GM12878 (cell line): Measurements from ENCODE around the gene PLEKHA5. TPM values are rescaled to one million over a fixed set of nuclear protein-coding genes. Genes with fewer than 3 reads are reported as not detected.

Source experiments
- ATAC-seq: fragments of 200-7000 bp; cut with Tn5 transposase; 3 replicates; pipeline ENCODE4 v1.9.1; 2020; ENCODE audit warnings: mild to moderate bottlenecking, moderate library complexity
- BruUV-seq: library from RNA; stranded (reverse); fragments of 400-500 nt; replicated peaks from 2 replicates; lab custom pipeline; 2021; lab: Mats Ljungman, UMichigan
- CTCF ChIA-PET: fragments of 300-600 bp; sonication (Branson Sonifier 250); formaldehyde crosslinking; extraction: SDS; loops from one replicate; lab custom pipeline; 2021; ENCODE audit warnings: inconsistent platforms; lab: Yijun Ruan, JAX
- POLR2A ChIA-PET: fragments of 350-600 bp; formaldehyde crosslinking; extraction: SDS; loops from one replicate; lab custom pipeline; 2021; ENCODE audit warnings: inconsistent platforms; lab: Charles Lee
- RAD21 ChIA-PET: fragments of 300-600 bp; sonication (Branson Sonifier 250); formaldehyde crosslinking; loops from one replicate; lab custom pipeline; 2023; ENCODE audit warnings: antibody characterized with exemption; ENCODE audit not compliant: unreplicated experiment; lab: Charles Lee
- SMC1A ChIA-PET: fragments of 300-600 bp; sonication (Branson Sonifier 250); formaldehyde crosslinking; loops from one replicate; lab custom pipeline; 2023; ENCODE audit not compliant: unreplicated experiment, uncharacterized antibody; lab: Charles Lee
- DNase-seq: peaks from one replicate; pipeline ENCODE4 v3.0.0-alpha.2; 2011; ENCODE audit warnings: low read depth, low spot score
- FAIRE-seq: peaks from 3 replicates; lab custom pipeline; 2011; peaks lifted over from hg19 to GRCh38; lab: Jason Lieb, UNC
- H2AFZ ChIP-seq: 2 replicates; pipeline ENCODE4 v1.6.0; 2011; ENCODE audit warnings: low read depth, low read length, control low read depth; ENCODE audit not compliant: control insufficient read depth
- H3K27ac ChIP-seq: 2 replicates; pipeline ENCODE4 v1.5.1; 2011; ENCODE audit warnings: control low read depth; ENCODE audit not compliant: control insufficient read depth, insufficient read depth
- H3K27me3 ChIP-seq, 2 experiments: replicated peaks in 1 of 2; 2 replicates each; pipeline versions ENCODE4 v1.6.0 to v1.6.1; 2011; ENCODE audit warnings: low read length in 1 of 2; ENCODE audit not compliant: control insufficient read depth in 2 of 2, insufficient read depth in 2 of 2
- H3K36me3 ChIP-seq, 2 experiments: 2 replicates each; pipeline ENCODE4 v1.5.1; 2011; ENCODE audit warnings: low read length in 1 of 2; ENCODE audit not compliant: control insufficient read depth in 2 of 2, insufficient read depth in 2 of 2
- H3K4me1 ChIP-seq: 2 replicates; pipeline ENCODE4 v1.6.1; 2011; ENCODE audit warnings: mild to moderate bottlenecking, low read length, moderate library complexity, mixed read lengths; ENCODE audit not compliant: control insufficient read depth, insufficient read depth
- H3K4me2 ChIP-seq: 2 replicates; pipeline ENCODE4 v1.6.0; 2011; ENCODE audit warnings: control low read depth; ENCODE audit not compliant: control insufficient read depth, insufficient read depth
- H3K4me3 ChIP-seq: fragments of 200-600 bp; sonication (generic); 2 replicates; pipeline ENCODE4 v1.5.1; 2016
- H3K79me2 ChIP-seq: 2 replicates; pipeline ENCODE4 v1.6.0; 2011; ENCODE audit warnings: low read length; ENCODE audit not compliant: control insufficient read depth, insufficient read depth
- H3K9ac ChIP-seq: 2 replicates; pipeline ENCODE4 v1.8.0; 2011; ENCODE audit warnings: low read length, control low read depth, mixed read lengths; ENCODE audit not compliant: control insufficient read depth, insufficient read depth
- H3K9me3 ChIP-seq: replicated peaks from 3 replicates; pipeline ENCODE4 v1.5.1; 2011; ENCODE audit warnings: mild to moderate bottlenecking, low read length; ENCODE audit not compliant: control insufficient read depth, insufficient read depth
- H4K20me1 ChIP-seq: 2 replicates; pipeline ENCODE4 v1.6.0; 2011; ENCODE audit not compliant: control insufficient read depth, insufficient read depth
- ATF7 ChIP-seq: fragments of 450-650 bp; IDR thresholded peaks from 2 replicates; pipeline ENCODE4 v1.6.1; 2016; ENCODE audit warnings: low read depth, mild to moderate bottlenecking
- BMI1 ChIP-seq: fragments of 450-650 bp; IDR thresholded peaks from 2 replicates; pipeline ENCODE4 v1.6.1; 2016; ENCODE audit warnings: mild to moderate bottlenecking, moderate library complexity, borderline replicate concordance
- CBFB ChIP-seq: IDR thresholded peaks from 2 replicates; pipeline ENCODE4 v1.6.1; 2016; ENCODE audit warnings: antibody characterized with exemption, low read depth
- CHD1 ChIP-seq: IDR thresholded peaks from 2 replicates; pipeline ENCODE4 v1.6.1; 2012; ENCODE audit warnings: low read depth, low read length, improper control_type of control experiment
- CREB1 ChIP-seq: IDR thresholded peaks from 2 replicates; pipeline ENCODE4 v1.6.1; 2012; ENCODE audit warnings: low read depth, mild to moderate bottlenecking, inconsistent platforms
- DPF2 ChIP-seq: fragments of 450-650 bp; IDR thresholded peaks from 2 replicates; pipeline ENCODE4 v1.6.1; 2017; ENCODE audit warnings: mild to moderate bottlenecking
- GATAD2B ChIP-seq: fragments of 450-650 bp; conservative IDR thresholded peaks from 2 replicates; pipeline ENCODE4 v1.6.1; 2017; ENCODE audit warnings: low read depth, mild to moderate bottlenecking, moderate library complexity
- HDAC2 ChIP-seq: fragments of 200-600 bp; sonication (generic); IDR thresholded peaks from 2 replicates; pipeline ENCODE4 v1.6.1; 2017
- HDGF ChIP-seq: fragments of 450-650 bp; IDR thresholded peaks from 2 replicates; pipeline ENCODE4 v1.6.1; 2016; ENCODE audit warnings: antibody characterized with exemption
- JUND ChIP-seq: IDR thresholded peaks from 2 replicates; pipeline ENCODE4 v1.6.1; 2012; ENCODE audit warnings: low read depth, mild to moderate bottlenecking, low read length, improper control_type of control experiment, moderate library complexity
- KDM1A ChIP-seq: fragments of 200-600 bp; sonication (generic); IDR thresholded peaks from 2 replicates; pipeline ENCODE4 v1.6.1; 2016; ENCODE audit warnings: borderline replicate concordance
- NBN ChIP-seq: fragments of 450-650 bp; IDR thresholded peaks from 2 replicates; pipeline ENCODE4 v1.6.1; 2016
- PAX8 ChIP-seq: fragments of 450-650 bp; IDR thresholded peaks from 2 replicates; pipeline ENCODE4 v1.6.1; 2017; ENCODE audit warnings: mild to moderate bottlenecking, moderate library complexity
- PML ChIP-seq: IDR thresholded peaks from 2 replicates; pipeline ENCODE4 v1.6.1; 2012; ENCODE audit warnings: low read length, inconsistent platforms
- RB1 ChIP-seq: fragments of 450-650 bp; formaldehyde crosslinking; IDR thresholded peaks from 2 replicates; pipeline ENCODE4 v1.6.1; 2017; ENCODE audit warnings: mild to moderate bottlenecking, borderline replicate concordance
- RUNX3 ChIP-seq: IDR thresholded peaks from 2 replicates; pipeline ENCODE4 v1.6.1; 2012; ENCODE audit warnings: low read length, inconsistent platforms
- SREBF1 ChIP-seq: IDR thresholded peaks from 2 replicates; pipeline ENCODE4 v1.6.1; 2012; ENCODE audit warnings: mild to moderate bottlenecking, low read length
- TCF7 ChIP-seq: IDR thresholded peaks from 2 replicates; pipeline ENCODE4 v1.6.1; 2014; ENCODE audit warnings: antibody characterized with exemption, borderline replicate concordance
- WGBS: methylation state at CpG from one replicate; pipeline ENCODE4 v1.1.6; 2016; ENCODE audit warnings: low lambda C conversion rate; ENCODE audit not compliant: insufficient replicate concordance, insufficient coverage; ENCODE audit errors: missing lambda C conversion rate; 5-methylcytosine and 5-hydroxymethylcytosine counted together
- in situ Hi-C: fragments of 300-500 bp; cut with MboI; formaldehyde crosslinking; loops from 9 replicates; pipeline ENCODE4 v1.14.3; 2018; ENCODE audit warnings: mixed read lengths
- intact Hi-C: fragments of 100-400 bp; cut with micrococcal nuclease; formaldehyde crosslinking; loops from one replicate; pipeline ENCODE4 v1.14.2; 2022; ENCODE audit not compliant: unreplicated experiment
- polyA plus RNA-seq, 11 experiments: library from polyadenylated mRNA; depleted of rRNA in 4 of 11; unstranded in 6 of 11; stranded (reverse) in 5 of 11; fragments of >200 nt; fragmentation: Nextera tagmentation in 4 of 11; fragmentation: Illumina TruSeq in 1 of 11; extraction: Ambion mirVana in 4 of 11; extraction: Trizol in 1 of 11; gene quantifications; 1 replicate in 1 of 11; 2 replicates in 10 of 11; pipeline versions ENCODE4 v1.2.1 to v1.2.3, GENCODE V29; 2011 to 2016; ENCODE audit warnings: inconsistent platforms in 2 of 11, missing spikeins in 2 of 11, low read depth in 1 of 11
- total RNA-seq, 4 experiments: library from RNA; depleted of rRNA in 3 of 4; stranded (reverse); fragments of >200 nt in 3 of 4; fragmentation: Illumina TruSeq in 1 of 4; extraction: Trizol in 1 of 4; gene quantifications; 2 replicates each; pipeline versions ENCODE4 v1.2.1 to v1.2.3, GENCODE V29; 2013 to 2021
- TF ChIP-seq, protein P1 (sequence below): fragments of 450-650 bp; conservative IDR thresholded peaks from 2 replicates; pipeline ENCODE4 v1.6.1; 2017; ENCODE audit warnings: mild to moderate bottlenecking, moderate library complexity
- TF ChIP-seq, protein P2 (sequence below): fragments of 450-650 bp; IDR thresholded peaks from 2 replicates; pipeline ENCODE4 v1.6.1; 2016; ENCODE audit warnings: mild to moderate bottlenecking
- TF ChIP-seq, protein P3 (sequence below): IDR thresholded peaks from 2 replicates; pipeline ENCODE4 v1.6.1; 2011; ENCODE audit warnings: low read depth, mild to moderate bottlenecking, low read length, moderate library complexity, borderline replicate concordance; ENCODE audit errors: extremely low read depth

The PLEKHA5 gene
- total and polyA plus RNA-seq, 10 of the 15 experiments (the other 5 are each of a cell fraction or from before 2014, with no cell fraction given), result 0.09 to 0.33 (median 0.18) TPM; not detected in 3

DNA sequence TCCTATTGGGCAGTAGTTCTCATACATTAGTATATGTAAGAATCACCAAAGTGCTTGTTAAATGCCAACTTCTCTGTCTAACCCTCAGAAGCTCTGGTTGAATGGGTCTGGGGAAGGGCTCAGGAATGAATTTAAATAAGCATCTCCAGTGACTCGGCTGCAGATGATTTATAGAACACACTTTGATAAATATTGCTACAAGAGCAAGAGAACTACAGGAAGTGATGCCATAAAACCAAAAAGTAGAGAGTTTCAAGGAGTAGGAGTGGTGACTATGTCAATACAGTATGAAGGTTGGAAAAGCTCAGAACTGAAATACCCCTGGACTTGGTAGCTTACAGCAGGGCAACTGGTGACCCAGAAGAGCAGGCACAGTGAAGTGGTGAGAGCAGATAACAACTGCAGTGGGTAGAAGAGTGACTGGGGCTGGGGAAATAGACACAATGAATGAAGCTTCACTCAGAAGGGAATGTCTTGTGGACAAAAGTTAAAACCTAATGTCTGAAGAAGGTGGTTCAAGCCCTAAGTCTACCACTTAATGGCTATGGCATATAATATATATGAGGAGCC is 8.0 kb upstream of the PLEKHA5 start (continued):
- no peak for TF ChIP-seq BMI1
- TF ChIP-seq NBN, result no peak
- no peak for TF ChIP-seq DPF2
- no peak for TF ChIP-seq JUND
- TF ChIP-seq, protein P1, sequence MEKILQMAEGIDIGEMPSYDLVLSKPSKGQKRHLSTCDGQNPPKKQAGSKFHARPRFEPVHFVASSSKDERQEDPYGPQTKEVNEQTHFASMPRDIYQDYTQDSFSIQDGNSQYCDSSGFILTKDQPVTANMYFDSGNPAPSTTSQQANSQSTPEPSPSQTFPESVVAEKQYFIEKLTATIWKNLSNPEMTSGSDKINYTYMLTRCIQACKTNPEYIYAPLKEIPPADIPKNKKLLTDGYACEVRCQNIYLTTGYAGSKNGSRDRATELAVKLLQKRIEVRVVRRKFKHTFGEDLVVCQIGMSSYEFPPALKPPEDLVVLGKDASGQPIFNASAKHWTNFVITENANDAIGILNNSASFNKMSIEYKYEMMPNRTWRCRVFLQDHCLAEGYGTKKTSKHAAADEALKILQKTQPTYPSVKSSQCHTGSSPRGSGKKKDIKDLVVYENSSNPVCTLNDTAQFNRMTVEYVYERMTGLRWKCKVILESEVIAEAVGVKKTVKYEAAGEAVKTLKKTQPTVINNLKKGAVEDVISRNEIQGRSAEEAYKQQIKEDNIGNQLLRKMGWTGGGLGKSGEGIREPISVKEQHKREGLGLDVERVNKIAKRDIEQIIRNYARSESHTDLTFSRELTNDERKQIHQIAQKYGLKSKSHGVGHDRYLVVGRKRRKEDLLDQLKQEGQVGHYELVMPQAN, result no peak
- no peak for TF ChIP-seq PAX8
- no peak for TF ChIP-seq RB1

DNA sequence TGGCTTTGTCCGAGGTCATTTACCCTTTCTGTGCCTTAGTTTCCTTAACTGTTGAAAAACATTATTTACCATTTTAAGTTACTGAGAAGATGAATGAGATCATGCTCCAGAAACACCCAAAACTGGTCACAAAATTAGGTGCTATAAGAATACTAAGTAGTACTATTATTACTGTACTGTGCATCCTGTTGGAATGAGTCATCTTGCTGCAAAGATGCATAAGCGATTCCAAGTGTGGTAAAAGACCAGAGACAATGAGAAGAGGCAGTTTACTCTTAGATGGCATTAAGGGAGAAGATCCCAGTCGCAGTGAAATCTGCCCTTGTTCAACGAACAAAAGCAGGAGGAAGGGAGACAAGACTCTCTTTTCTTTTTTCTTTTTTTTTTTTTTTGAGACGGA is 4.2 kb upstream of the PLEKHA5 start:
- RAD21 ChIA-PET, result no interaction called here
- Histone ChIP-seq H3K4me3 (no peak overlapping the region), H3K9me3 (no peaks in the 10 kb centered on the region; the same call in 1 of the 3 replicates), H3K4me2 (no peak overlapping the region), H3K9ac (no peak overlapping the region), H3K79me2 (no peaks in the 10 kb centered on the region), H4K20me1 (no peaks in the 10 kb centered on the region), H3K36me3 (no peaks in the 10 kb centered on the region), H3K27ac (no peak overlapping the region), H2AFZ (no peak overlapping the region), H3K27me3 (no peaks in the 10 kb centered on the region; a peak in 2 of 4 replicates), H3K4me1 (no peaks in the 10 kb centered on the region)
- in situ Hi-C loops, result no loop called here
- POLR2A ChIA-PET, result interaction anchor here (0.6 kb wide), 2 partner anchors 99 to 1230 kb away, joined by 3 read pairs; no protein-coding TSS in a partner anchor
- 2% methylated on average over 4 of the region's 5 CpGs for WGBS
- no TSS peak for BruUV-seq
- DNase-seq (no peak), FAIRE-seq (no peak), ATAC-seq (no peak)
- CTCF ChIA-PET, result interaction anchor here (0.6 to 1.2 kb wide), 2 partner anchors 61 to 1806 kb away, joined by 3 read pairs; no protein-coding TSS in a partner anchor
- SMC1A ChIA-PET, result no interaction called here
- intact Hi-C loops, result no loop called here
- TF ChIP-seq CHD1 (no peak), ATF7 (no peak), SREBF1 (no peak), CBFB (no peak), HDAC2 (no peak), TCF7 (no peak), GATAD2B (no peak), CREB1 (no peak), PML (no peak), PAX8 (no peak), KDM1A (no peak), HDGF (no peak), RUNX3 (no peak)
- TF ChIP-seq, protein P2, sequence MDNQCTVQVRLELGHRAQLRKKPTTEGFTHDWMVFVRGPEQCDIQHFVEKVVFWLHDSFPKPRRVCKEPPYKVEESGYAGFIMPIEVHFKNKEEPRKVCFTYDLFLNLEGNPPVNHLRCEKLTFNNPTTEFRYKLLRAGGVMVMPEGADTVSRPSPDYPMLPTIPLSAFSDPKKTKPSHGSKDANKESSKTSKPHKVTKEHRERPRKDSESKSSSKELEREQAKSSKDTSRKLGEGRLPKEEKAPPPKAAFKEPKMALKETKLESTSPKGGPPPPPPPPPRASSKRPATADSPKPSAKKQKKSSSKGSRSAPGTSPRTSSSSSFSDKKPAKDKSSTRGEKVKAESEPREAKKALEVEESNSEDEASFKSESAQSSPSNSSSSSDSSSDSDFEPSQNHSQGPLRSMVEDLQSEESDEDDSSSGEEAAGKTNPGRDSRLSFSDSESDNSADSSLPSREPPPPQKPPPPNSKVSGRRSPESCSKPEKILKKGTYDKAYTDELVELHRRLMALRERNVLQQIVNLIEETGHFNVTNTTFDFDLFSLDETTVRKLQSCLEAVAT, result no peak
- TF ChIP-seq, protein P3, sequence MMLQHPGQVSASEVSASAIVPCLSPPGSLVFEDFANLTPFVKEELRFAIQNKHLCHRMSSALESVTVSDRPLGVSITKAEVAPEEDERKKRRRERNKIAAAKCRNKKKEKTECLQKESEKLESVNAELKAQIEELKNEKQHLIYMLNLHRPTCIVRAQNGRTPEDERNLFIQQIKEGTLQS, result no peak
- TF ChIP-seq, protein P1, result no peak
